ENCODE measurements around the gene ZBTB32. TPM values are rescaled to one million over a fixed set of nuclear protein-coding genes. Genes with fewer than 3 reads are reported as not detected.
"Not testable (repeated sequence)": the region's sequence is repeated elsewhere in the genome, so short reads cannot be mapped to it uniquely, and the experiment has no call there.

The ZBTB32 gene
- total and polyA plus RNA-seq, 11 donors, result 0.24 TPM; not detected in 10

DNA sequence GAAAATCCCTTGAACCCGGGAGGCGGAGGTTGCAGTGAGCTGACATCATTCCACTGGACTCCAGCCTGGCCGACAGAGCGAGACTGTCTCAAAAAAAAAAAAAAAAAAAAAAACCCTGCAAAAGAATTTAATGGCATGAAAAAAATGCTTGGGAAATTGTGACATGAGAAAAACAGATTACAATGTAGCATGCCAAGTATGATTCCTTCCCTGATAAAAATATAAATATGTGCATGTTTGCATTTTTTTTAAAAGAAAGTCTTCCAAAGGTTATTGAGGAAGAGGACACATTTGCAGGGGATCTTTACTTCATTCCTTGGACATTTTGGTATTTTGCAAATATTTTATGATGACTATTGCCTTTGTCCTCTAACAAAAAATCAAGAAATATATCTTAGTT is 14.5 kb upstream of the ZBTB32 start:
- Histone ChIP-seq H3K4me3 (no peak overlapping the region), H3K9me3 (no peaks in the 10 kb centered on the region), H3K36me3 (no peaks in the 10 kb centered on the region), H3K27ac (no peak overlapping the region), H3K27me3 (no peaks in the 10 kb centered on the region), H3K4me1 (peaks cover 0 to 4% (median 0%) of the 10 kb centered on the region in 12 donors)
- TF ChIP-seq POLR2A (IDR thresholded peaks at IDR 0.05), result no peak
- TF ChIP-seq, protein P1, sequence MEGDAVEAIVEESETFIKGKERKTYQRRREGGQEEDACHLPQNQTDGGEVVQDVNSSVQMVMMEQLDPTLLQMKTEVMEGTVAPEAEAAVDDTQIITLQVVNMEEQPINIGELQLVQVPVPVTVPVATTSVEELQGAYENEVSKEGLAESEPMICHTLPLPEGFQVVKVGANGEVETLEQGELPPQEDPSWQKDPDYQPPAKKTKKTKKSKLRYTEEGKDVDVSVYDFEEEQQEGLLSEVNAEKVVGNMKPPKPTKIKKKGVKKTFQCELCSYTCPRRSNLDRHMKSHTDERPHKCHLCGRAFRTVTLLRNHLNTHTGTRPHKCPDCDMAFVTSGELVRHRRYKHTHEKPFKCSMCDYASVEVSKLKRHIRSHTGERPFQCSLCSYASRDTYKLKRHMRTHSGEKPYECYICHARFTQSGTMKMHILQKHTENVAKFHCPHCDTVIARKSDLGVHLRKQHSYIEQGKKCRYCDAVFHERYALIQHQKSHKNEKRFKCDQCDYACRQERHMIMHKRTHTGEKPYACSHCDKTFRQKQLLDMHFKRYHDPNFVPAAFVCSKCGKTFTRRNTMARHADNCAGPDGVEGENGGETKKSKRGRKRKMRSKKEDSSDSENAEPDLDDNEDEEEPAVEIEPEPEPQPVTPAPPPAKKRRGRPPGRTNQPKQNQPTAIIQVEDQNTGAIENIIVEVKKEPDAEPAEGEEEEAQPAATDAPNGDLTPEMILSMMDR (IDR thresholded peaks at IDR 0.05), result no peak
- WGBS, 4 donors, result 47 to 61% (median 59%) methylated on average over 4 of the region's 4 CpGs
- intact Hi-C loops (cut with DNase I), result loop anchor here in 5 of 10 donors (5.0 to 10.0 kb wide), 5 partner anchors 132 to 247 kb away; partner anchors contain the start of gene LRFN3 (in 2 of the 5)
- no peak for DNase-seq
- no peak for ATAC-seq

DNA sequence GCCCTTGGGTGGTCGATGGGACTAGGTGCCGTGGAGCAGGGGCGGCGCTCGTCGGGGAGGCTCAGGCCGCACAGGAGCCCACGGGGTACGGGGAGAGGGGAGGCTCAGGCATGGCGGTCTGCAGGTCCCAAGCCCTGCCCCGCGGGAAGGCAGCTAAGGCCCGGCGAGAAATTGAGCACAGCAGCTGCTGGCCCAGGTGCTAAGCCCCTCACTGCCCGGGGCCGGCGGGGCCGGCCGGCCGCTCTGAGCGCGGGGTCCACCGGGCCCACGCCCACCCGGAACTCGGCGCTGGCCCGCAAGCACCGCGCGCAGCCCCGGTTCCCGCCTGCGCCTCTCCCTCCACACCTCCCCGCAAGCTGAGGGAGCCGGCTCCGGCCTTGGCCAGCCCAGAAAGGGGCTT is 13.3 kb upstream of the ZBTB32 start:
- intact Hi-C loops (cut with DNase I), result loop anchor here in 5 of 10 donors (5.0 to 10.0 kb wide), 5 partner anchors 131 to 246 kb away; partner anchors contain the start of gene LRFN3 (in 2 of the 5)
- H3K9me3 ChIP-seq, ATAC-seq, H3K4me3 ChIP-seq, H3K27me3 ChIP-seq, H3K4me1 ChIP-seq, H3K27ac ChIP-seq, DNase-seq, H3K36me3 ChIP-seq: not testable (repeated sequence)
- 93 to 95% (median 94%) methylated on average over 22 to 37 of the region's 37 CpGs for WGBS, 4 donors

DNA sequence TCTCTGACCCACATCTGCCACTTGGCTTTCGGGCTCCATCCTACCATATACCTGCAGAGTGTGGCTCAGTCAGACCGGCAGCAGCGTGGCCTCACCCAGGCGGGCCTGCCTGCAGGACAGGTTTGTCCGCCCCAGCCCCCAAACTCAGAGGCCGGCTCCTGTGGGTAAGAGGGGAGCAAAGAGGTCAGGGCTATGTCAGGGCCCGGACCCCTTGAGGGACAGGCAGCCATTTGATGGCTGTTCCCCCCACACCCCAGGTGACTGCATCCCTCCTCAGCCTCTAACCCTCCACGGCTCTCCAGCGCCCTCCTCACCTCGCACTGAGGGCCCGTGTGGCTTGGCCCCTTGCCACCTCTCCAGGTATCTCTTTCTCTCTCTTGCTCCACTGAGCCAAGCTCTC is 12.3 kb upstream of the ZBTB32 start:
- DNase-seq (peak in 1 of 5 donors; percentile 65), ATAC-seq (no peak)
- Histone ChIP-seq H3K27ac (no peak overlapping the region), H3K36me3 (no peaks in the 10 kb centered on the region), H3K4me1 (peaks cover 0 to 4% (median 0%) of the 10 kb centered on the region in 12 donors), H3K4me3 (no peak overlapping the region), H3K27me3 (no peaks in the 10 kb centered on the region), H3K9me3 (no peaks in the 10 kb centered on the region)
- no peak for TF ChIP-seq POLR2A (IDR thresholded peaks at IDR 0.05)
- TF ChIP-seq, protein P1 (IDR thresholded peaks at IDR 0.05), result no peak
- intact Hi-C loops (cut with DNase I), result loop anchor here in 7 of 10 donors (2.0 to 10.0 kb wide), 8 partner anchors 25 to 245 kb away; partner anchors contain the start of gene LRFN3 (in 2 of the 7)
- WGBS, 4 donors, result 70 to 84% (median 82%) methylated on average over 6 to 11 of the region's 11 CpGs

DNA sequence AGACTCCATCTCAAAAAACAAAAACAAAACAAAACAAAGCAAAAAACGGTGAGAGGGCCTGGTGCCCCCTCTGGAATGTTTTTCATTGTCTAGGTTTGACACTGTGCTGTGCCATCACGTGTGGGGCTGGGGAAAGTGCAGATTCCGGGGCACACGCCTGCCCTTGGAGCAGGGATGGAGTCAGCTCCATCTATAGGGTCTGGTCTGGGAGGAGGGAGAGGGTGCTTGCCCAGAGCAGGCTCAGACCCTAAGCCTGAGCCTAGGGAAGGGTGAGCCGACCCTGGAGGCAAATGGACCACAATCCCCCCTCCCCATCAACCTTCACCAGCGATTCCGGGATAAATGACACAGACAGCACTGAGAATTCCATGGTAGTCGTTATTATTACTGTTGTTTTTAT is 10.9 kb upstream of the ZBTB32 start:
- Histone ChIP-seq H3K36me3 (no peaks in the 10 kb centered on the region), H3K9me3 (no peaks in the 10 kb centered on the region), H3K27ac (no peak overlapping the region), H3K27me3 (no peaks in the 10 kb centered on the region), H3K4me3 (no peak overlapping the region), H3K4me1 (peaks cover 0 to 4% (median 0%) of the 10 kb centered on the region in 12 donors)
- WGBS, 4 donors, result 13 to 15% (median 14%) methylated on average over 8 of the region's 8 CpGs
- intact Hi-C loops (cut with DNase I), result loop anchor here in 8 of 10 donors (1.0 to 10.0 kb wide), 9 partner anchors 23 to 244 kb away; partner anchors contain the start of gene LRFN3 (in 2 of the 8)
- TF ChIP-seq, protein P1 (IDR thresholded peaks at IDR 0.05), result no peak
- TF ChIP-seq POLR2A (IDR thresholded peaks at IDR 0.05), result no peak
- DNase-seq, result no peak
- peak in 1 of 4 donors; percentile 6 for ATAC-seq

Data from heart left ventricle (tissue), 16 donors.